ENCODE measurements around the gene TSPAN10. TPM values are rescaled to one million over a fixed set of nuclear protein-coding genes. Genes with fewer than 3 reads are reported as not detected.

The TSPAN10 gene
- total RNA-seq, 4 donors from 2014 or later = not detected

DNA sequence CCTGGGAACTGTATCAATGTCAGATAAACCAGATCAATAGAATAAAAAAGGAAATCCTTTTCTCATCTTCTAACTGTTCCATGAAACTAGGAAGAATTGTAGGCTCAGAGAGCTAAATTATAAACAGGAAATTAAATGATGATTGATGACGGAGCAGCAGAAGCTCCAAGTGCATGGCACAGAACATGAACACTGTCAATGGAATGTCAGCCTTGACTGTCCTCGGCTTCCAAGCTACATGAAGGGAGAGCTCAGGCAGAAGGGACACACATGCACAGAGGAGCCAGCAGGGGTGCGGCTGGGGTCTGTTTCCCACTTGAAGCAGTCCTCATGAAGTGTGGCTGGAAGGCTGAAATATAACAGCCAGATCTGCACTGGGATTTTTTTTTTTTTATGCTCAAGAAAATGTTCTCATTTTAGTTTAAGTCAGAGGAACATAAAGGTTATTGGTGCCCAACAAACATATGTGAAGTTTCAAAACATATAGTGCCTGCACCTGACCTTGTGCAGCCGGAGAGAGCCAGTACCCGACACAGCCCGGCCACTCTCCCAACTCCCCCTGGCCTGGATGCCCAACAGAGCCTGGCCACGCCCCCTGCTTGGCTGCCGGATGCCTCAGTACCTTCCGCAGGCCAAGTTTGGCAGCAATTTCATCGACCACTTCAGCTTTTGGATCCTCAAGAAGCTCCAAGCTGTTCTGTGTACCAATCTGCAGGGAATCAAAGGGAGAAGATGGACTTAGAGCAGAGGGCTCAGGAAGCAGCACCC lies 37.1 kb upstream of the TSPAN10 start:
- Histone ChIP-seq H3K4me1 (no peaks in the 10 kb centered on the region), H3K36me3 (peaks cover 0 to 84% (median 0%) of the 10 kb centered on the region in 3 donors), H3K9me3 (no peaks in the 10 kb centered on the region), H3K4me3 (no peak overlapping the region), H3K27me3 (no peaks in the 10 kb centered on the region), H3K27ac (peak overlapping the region in 1 of 4 donors; percentile 8)
- peak in 1 of 3 donors; percentile 62 for DNase-seq
- TF ChIP-seq POLR2A (IDR thresholded peaks at IDR 0.05) = no peak
- TF ChIP-seq, protein P1, sequence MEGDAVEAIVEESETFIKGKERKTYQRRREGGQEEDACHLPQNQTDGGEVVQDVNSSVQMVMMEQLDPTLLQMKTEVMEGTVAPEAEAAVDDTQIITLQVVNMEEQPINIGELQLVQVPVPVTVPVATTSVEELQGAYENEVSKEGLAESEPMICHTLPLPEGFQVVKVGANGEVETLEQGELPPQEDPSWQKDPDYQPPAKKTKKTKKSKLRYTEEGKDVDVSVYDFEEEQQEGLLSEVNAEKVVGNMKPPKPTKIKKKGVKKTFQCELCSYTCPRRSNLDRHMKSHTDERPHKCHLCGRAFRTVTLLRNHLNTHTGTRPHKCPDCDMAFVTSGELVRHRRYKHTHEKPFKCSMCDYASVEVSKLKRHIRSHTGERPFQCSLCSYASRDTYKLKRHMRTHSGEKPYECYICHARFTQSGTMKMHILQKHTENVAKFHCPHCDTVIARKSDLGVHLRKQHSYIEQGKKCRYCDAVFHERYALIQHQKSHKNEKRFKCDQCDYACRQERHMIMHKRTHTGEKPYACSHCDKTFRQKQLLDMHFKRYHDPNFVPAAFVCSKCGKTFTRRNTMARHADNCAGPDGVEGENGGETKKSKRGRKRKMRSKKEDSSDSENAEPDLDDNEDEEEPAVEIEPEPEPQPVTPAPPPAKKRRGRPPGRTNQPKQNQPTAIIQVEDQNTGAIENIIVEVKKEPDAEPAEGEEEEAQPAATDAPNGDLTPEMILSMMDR (IDR thresholded peaks at IDR 0.05) = no peak

DNA sequence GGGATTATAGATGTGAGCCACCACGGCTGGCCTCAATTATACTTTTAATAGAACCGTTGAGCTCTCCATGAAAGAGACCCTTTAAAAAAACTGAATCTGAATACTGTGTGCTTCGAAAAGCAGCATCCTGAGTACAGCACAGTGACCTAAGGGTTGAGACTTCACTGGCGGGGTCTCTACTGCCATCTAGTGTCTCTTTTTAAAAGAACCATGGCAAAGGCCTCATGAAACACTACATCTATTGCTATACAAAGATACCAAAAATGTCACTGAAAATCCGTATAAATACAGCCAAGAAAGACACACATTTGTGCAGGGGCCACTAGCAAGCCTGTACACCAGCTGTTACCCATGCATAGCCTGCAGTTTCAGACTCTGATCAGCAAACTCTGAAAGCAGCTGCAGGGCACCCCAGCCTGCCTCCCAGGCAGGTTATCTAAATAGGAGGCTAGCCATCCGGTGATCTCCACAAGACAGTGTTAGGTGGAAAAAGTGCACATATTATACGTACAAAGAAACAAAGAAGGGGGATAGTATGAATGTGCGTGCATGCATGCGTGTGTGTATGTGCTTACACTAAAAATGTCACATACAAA lies 35.4 kb upstream of the TSPAN10 start:
- H3K36me3 ChIP-seq = peaks cover 0 to 84% (median 0%) of the 10 kb centered on the region in 3 donors
- TF ChIP-seq, protein P1 (IDR thresholded peaks at IDR 0.05) = peak; percentile 66 to 84 (median 76)
- no peak for TF ChIP-seq POLR2A (IDR thresholded peaks at IDR 0.05)
- DNase-seq = peak in 1 of 3 donors; percentile 78

DNA sequence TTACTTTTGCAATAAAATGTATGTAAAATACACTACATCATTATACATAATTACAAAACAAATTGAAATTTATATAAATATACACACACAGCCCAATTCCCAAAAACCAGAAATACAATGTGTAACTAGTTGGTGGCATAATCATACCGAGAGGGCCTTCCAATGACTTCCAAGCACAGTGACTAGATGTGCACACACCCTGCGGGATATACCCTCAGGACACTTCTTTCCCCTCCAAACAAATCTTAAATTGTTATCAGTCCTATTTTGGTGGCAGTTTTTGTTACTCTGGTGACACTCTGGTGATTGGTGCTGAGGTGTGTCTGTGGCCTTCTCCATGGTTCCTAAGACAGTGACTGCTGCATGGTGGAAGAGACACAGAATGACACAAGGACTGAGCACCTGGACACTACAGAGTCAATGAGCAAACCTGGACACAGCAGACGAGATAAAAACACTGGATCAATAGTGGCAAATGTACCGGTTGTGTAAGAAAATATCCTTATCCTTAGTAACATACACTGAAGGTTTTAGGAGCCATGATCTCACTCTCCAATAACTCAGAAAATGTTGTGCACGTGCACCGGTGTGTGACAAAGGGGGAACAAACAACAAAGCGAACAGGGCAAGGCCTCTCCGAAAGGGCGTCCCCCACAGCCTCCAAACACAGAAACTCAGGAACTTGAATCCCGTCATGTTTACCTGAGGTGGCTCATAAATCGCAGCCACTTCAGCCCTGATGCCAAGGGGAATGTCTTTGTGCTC lies 33.0 kb upstream of the TSPAN10 start:
- Histone ChIP-seq H3K27me3 (no peaks in the 10 kb centered on the region), H3K36me3 (peaks cover 0 to 90% (median 0%) of the 10 kb centered on the region in 3 donors), H3K4me1 (no peaks in the 10 kb centered on the region), H3K9me3 (no peaks in the 10 kb centered on the region), H3K27ac (no peak overlapping the region), H3K4me3 (no peak overlapping the region)
- DNase-seq = no peak
- TF ChIP-seq POLR2A (IDR thresholded peaks at IDR 0.05) = no peak
- TF ChIP-seq, protein P1 (IDR thresholded peaks at IDR 0.05) = no peak

More for the DNA sequence above, 35.4 kb upstream of the TSPAN10 start:
- Histone ChIP-seq H3K9me3 (no peaks in the 10 kb centered on the region), H3K4me3 (no peak overlapping the region), H3K4me1 (no peaks in the 10 kb centered on the region), H3K27ac (no peak overlapping the region), H3K27me3 (no peaks in the 10 kb centered on the region)

DNA sequence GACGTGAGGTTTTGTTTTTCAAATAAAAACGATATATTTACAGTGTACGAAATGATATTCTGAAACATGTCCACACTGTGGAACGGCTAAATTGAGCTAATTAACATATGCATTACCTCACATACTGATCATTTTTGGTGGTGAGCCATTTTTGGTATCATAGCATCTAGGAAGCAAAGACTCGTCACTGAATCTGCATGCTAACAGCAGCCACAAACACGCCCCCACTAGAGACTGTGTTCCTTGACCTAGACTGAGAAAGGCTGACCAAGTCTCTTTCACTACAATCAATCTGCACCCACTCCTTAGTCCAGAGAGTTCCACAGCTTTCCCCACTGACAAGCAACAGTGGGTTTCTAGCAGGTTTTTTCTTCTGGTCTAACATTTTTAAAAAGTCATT lies 29.6 kb upstream of the TSPAN10 start:
- no peak for DNase-seq
- Histone ChIP-seq H3K27ac (no peak overlapping the region), H3K36me3 (peaks cover 0 to 95% (median 0%) of the 10 kb centered on the region in 3 donors), H3K9me3 (no peaks in the 10 kb centered on the region), H3K4me1 (no peaks in the 10 kb centered on the region), H3K27me3 (no peaks in the 10 kb centered on the region), H3K4me3 (no peak overlapping the region)
- TF ChIP-seq POLR2A (IDR thresholded peaks at IDR 0.05) = no peak
- TF ChIP-seq, protein P1 (IDR thresholded peaks at IDR 0.05) = no peak

DNA sequence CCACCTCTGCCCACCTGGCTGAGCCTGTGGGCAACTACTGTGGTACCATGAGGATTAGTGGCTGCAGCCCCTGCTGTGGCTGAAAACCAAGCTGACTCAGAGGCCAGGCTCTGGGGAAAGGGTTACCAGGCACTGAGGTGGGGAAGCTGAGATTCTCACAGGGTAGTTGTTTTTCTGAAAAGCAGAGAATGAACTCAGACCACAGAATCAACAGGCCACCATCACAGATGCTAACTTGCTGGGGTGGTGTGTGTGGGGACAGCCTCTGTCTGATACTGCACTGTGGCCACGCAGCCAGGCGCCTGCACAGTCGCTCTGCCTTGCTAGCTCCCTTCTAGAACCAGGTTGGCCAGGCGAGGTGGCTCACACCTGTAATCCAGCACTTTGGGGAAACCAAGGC lies 28.9 kb upstream of the TSPAN10 start:
- Histone ChIP-seq H3K9me3 (no peaks in the 10 kb centered on the region), H3K27ac (no peak overlapping the region), H3K27me3 (no peaks in the 10 kb centered on the region), H3K4me3 (no peak overlapping the region), H3K36me3 (peaks cover 0 to 95% (median under 1%) of the 10 kb centered on the region in 3 donors), H3K4me1 (no peaks in the 10 kb centered on the region)
- TF ChIP-seq, protein P1 (IDR thresholded peaks at IDR 0.05) = no peak
- no peak for TF ChIP-seq POLR2A (IDR thresholded peaks at IDR 0.05)
- DNase-seq = no peak
